ENCODE results near the gene SPPL3.
A peak's percentile ranks its signal among the peaks of the same experiment; 100 is the strongest.
"Not testable (repeated sequence)": the region's sequence is repeated elsewhere in the genome, so short reads cannot be mapped to it uniquely, and the experiment has no call there.

SPPL3 gene

GRCh38 chr12:120798696-120799095 lies 105.5 kb downstream of the SPPL3 start:
- DNase-seq (no peak), ATAC-seq (replicated peaks) (peak; percentile 60 to 77)
- H3K36me3 Mint-ChIP-seq: peaks cover 24 to 35% of the 10 kb centered on the region in 2 donors
- H3K27me3 Mint-ChIP-seq: no peaks in the 10 kb centered on the region
- H3K4me1 Mint-ChIP-seq: peaks cover 24 to 39% of the 10 kb centered on the region in 2 donors
- no peak overlapping the region for H3K27ac Mint-ChIP-seq
- H3K9me3 Mint-ChIP-seq: peaks cover 8 to 14% of the 10 kb centered on the region in 2 donors
- H3K4me3 Mint-ChIP-seq: peak overlapping the region in 1 of 2 donors; percentile 25

- Mint-ChIP-seq H3K9me3 (peaks cover 8 to 14% of the 10 kb centered on the region in 2 donors), H3K36me3 (peaks cover 27 to 43% of the 10 kb centered on the region in 2 donors), H3K4me1 (peaks cover 26 to 44% of the 10 kb centered on the region in 2 donors), H3K27me3 (no peaks in the 10 kb centered on the region), H3K4me3 (no peak overlapping the region), H3K27ac (peak overlapping the region; percentile 42)
- no peak for DNase-seq
- ATAC-seq (replicated peaks): peak; percentile 60 to 64
Observed at GRCh38 chr12:120797677-120798642, 106.2 kb downstream of the SPPL3 start.

- ATAC-seq (replicated peaks): no peak
- Mint-ChIP-seq H3K27ac (no peak overlapping the region), H3K4me1 (peaks cover 22 to 42% of the 10 kb centered on the region in 2 donors), H3K9me3 (peaks cover 8 to 14% of the 10 kb centered on the region in 2 donors), H3K4me3 (no peak overlapping the region), H3K36me3 (peaks cover 25 to 48% of the 10 kb centered on the region in 2 donors), H3K27me3 (no peaks in the 10 kb centered on the region)
- DNase-seq: no peak
Observed at GRCh38 chr12:120795441-120796178, 108.5 kb downstream of the SPPL3 start.

GRCh38 chr12:120793357-120793756 lies 110.8 kb downstream of the SPPL3 start:
- no peaks in the 10 kb centered on the region for H3K27me3 Mint-ChIP-seq
- peaks cover 33 to 59% of the 10 kb centered on the region in 2 donors for H3K36me3 Mint-ChIP-seq
- DNase-seq (no peak), ATAC-seq (replicated peaks) (no peak)
- peaks cover 8 to 14% of the 10 kb centered on the region in 2 donors for H3K9me3 Mint-ChIP-seq
- H3K4me3 Mint-ChIP-seq: no peak overlapping the region
- no peak overlapping the region for H3K27ac Mint-ChIP-seq
- peaks cover 16 to 34% of the 10 kb centered on the region in 2 donors for H3K4me1 Mint-ChIP-seq

GRCh38 chr12:120792456-120792855 lies 111.7 kb downstream of the SPPL3 start:
- H3K27ac Mint-ChIP-seq: not testable (repeated sequence)
- peaks cover 38 to 59% of the 10 kb centered on the region in 2 donors for H3K36me3 Mint-ChIP-seq

GRCh38 chr12:120791669-120792176 lies 112.4 kb downstream of the SPPL3 start:
- ATAC-seq (replicated peaks): no peak
- H3K27me3 Mint-ChIP-seq: no peaks in the 10 kb centered on the region
- no peak for DNase-seq
- peaks cover 9 to 25% of the 10 kb centered on the region in 2 donors for H3K4me1 Mint-ChIP-seq
- H3K9me3 Mint-ChIP-seq: peaks cover 8 to 14% of the 10 kb centered on the region in 2 donors
- peak overlapping the region; percentile 37 for H3K27ac Mint-ChIP-seq
- H3K4me3 Mint-ChIP-seq: no peak overlapping the region
- H3K36me3 Mint-ChIP-seq: peaks cover 31 to 52% of the 10 kb centered on the region in 2 donors

More at GRCh38 chr12:120792456-120792855, 111.7 kb downstream of the SPPL3 start:
- H3K27me3 Mint-ChIP-seq; H3K4me3 Mint-ChIP-seq; DNase-seq; ATAC-seq (replicated peaks): not testable (repeated sequence)
- Mint-ChIP-seq H3K4me1 (peaks cover 9 to 28% of the 10 kb centered on the region in 2 donors), H3K9me3 (peaks cover 8 to 14% of the 10 kb centered on the region in 2 donors)

- Mint-ChIP-seq H3K4me3 (no peak overlapping the region), H3K4me1 (peaks cover 9 to 25% of the 10 kb centered on the region in 2 donors), H3K27ac (no peak overlapping the region), H3K27me3 (no peaks in the 10 kb centered on the region), H3K9me3 (peaks cover 2 to 5% of the 10 kb centered on the region in 2 donors), H3K36me3 (peaks cover 20 to 37% of the 10 kb centered on the region in 2 donors)
- DNase-seq (no peak), ATAC-seq (replicated peaks) (no peak)
Observed at GRCh38 chr12:120790114-120790513, 114.0 kb downstream of the SPPL3 start.

- Mint-ChIP-seq H3K4me3 (no peak overlapping the region), H3K27me3 (no peaks in the 10 kb centered on the region), H3K9me3 (no peaks in the 10 kb centered on the region), H3K27ac (no peak overlapping the region), H3K36me3 (peaks cover 21 to 32% of the 10 kb centered on the region in 2 donors), H3K4me1 (peaks cover 8 to 19% of the 10 kb centered on the region in 2 donors)
- ATAC-seq (replicated peaks): no peak
- DNase-seq: no peak
Observed at GRCh38 chr12:120787889-120788288, 116.3 kb downstream of the SPPL3 start.

- H3K4me1 Mint-ChIP-seq: peaks cover 5 to 9% of the 10 kb centered on the region in 2 donors
- ATAC-seq (replicated peaks) (no peak), DNase-seq (no peak)
- H3K4me3 Mint-ChIP-seq: no peak overlapping the region
- peaks cover 26 to 33% of the 10 kb centered on the region in 2 donors for H3K36me3 Mint-ChIP-seq
- peak overlapping the region; percentile 20 for H3K27ac Mint-ChIP-seq
- no peaks in the 10 kb centered on the region for H3K9me3 Mint-ChIP-seq
- no peaks in the 10 kb centered on the region for H3K27me3 Mint-ChIP-seq
Observed at GRCh38 chr12:120784804-120785203, 119.4 kb downstream of the SPPL3 start.

- H3K4me3 Mint-ChIP-seq: no peak overlapping the region
- H3K4me1 Mint-ChIP-seq: peaks cover 0 to 1% of the 10 kb centered on the region in 2 donors
- H3K36me3 Mint-ChIP-seq: peaks cover 22 to 25% of the 10 kb centered on the region in 2 donors
- DNase-seq (no peak), ATAC-seq (replicated peaks) (no peak)
- no peak overlapping the region for H3K27ac Mint-ChIP-seq
- H3K9me3 Mint-ChIP-seq: no peaks in the 10 kb centered on the region
- no peaks in the 10 kb centered on the region for H3K27me3 Mint-ChIP-seq
Observed at GRCh38 chr12:120783197-120783596, 121.0 kb downstream of the SPPL3 start.

GRCh38 chr12:120775862-120776552 lies 128.2 kb downstream of the SPPL3 start:
- no peaks in the 10 kb centered on the region for H3K9me3 Mint-ChIP-seq
- H3K27me3 Mint-ChIP-seq: no peaks in the 10 kb centered on the region
- H3K27ac Mint-ChIP-seq: no peak overlapping the region
- no peak for ATAC-seq (replicated peaks)
- H3K4me1 Mint-ChIP-seq: peaks cover 9 to 26% of the 10 kb centered on the region in 2 donors
- peaks cover 19 to 27% of the 10 kb centered on the region in 2 donors for H3K36me3 Mint-ChIP-seq
- DNase-seq: no peak
- no peak overlapping the region for H3K4me3 Mint-ChIP-seq

GRCh38 chr12:120774169-120774916 lies 129.8 kb downstream of the SPPL3 start:
- Mint-ChIP-seq H3K27ac (no peak overlapping the region), H3K27me3 (no peaks in the 10 kb centered on the region), H3K4me1 (peaks cover 11 to 26% of the 10 kb centered on the region in 2 donors), H3K36me3 (peaks cover 26 to 39% of the 10 kb centered on the region in 2 donors), H3K9me3 (no peaks in the 10 kb centered on the region), H3K4me3 (no peak overlapping the region)
- no peak for ATAC-seq (replicated peaks)
- DNase-seq: no peak

- Mint-ChIP-seq H3K27ac (peak overlapping the region; percentile 2), H3K27me3 (no peaks in the 10 kb centered on the region), H3K36me3 (peaks cover 44 to 56% of the 10 kb centered on the region in 2 donors), H3K4me1 (peaks cover 15 to 37% of the 10 kb centered on the region in 2 donors), H3K4me3 (no peak overlapping the region), H3K9me3 (no peaks in the 10 kb centered on the region)
- ATAC-seq (replicated peaks) (no peak), DNase-seq (no peak)
Observed at GRCh38 chr12:120771097-120771496, 133.1 kb downstream of the SPPL3 start.

All from stimulated activated naive B cell treated with anti-CD40 and anti-IgM and Interleukin-4, amounts not matched to agents 10 μg/mL and 1 μg/mL and 100 μg/mL, for 72 hours (primary cell).